Measurements from ENCODE around the gene DSP. TPM values are rescaled to one million over a fixed set of nuclear protein-coding genes. Genes with fewer than 3 reads are reported as not detected.

Gene DSP
- total and polyA plus RNA-seq, 4 donors: 25.0 to 74.7 (median 34.1) TPM

DNA sequence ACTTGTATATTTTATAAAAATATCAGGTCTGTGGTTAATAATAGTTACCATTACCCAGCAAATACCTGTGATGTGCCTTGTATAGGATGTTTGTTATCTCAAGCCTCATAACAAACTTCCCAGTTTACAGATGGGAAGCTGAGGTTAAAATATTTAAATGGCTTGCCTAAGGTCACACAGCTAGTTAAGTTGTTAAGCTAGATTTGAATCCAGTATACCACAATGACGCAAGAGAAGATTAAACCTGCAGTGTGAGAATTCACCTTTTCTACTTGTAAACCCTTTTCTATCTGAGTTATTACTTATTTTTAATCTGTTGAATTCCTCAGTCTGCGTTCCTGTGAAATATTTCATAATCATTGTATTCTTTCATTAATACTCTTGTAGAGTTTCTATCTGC lies 4.9 kb downstream of the DSP start:
- Histone ChIP-seq H3K4me3 (ENCODE audit: low read depth in 1 of 3, low read length in 3 of 3) (no peak overlapping the region), H3K4me1 (ENCODE audit: control insufficient read depth in 4 of 4, insufficient read depth in 4 of 4, low read length in 3 of 4) (peaks cover 10 to 64% (median 32%) of the 10 kb centered on the region in 4 donors), H3K9ac (ENCODE audit: low read depth in 1 of 2, low read length in 2 of 2) (no peak overlapping the region), H3K27ac (ENCODE audit: low read depth in 1 of 2, low read length in 2 of 2) (no peak overlapping the region), H3K27me3 (ENCODE audit: control insufficient read depth in 4 of 4, insufficient read depth in 4 of 4, low read length in 3 of 4) (no peaks in the 10 kb centered on the region), H3K9me3 (ENCODE audit: control insufficient read depth in 4 of 4, low read length in 3 of 4) (no peaks in the 10 kb centered on the region), H3K36me3 (ENCODE audit: control insufficient read depth in 4 of 4, insufficient read depth in 3 of 4, low read depth in 1 of 4, low read length in 3 of 4) (no peaks in the 10 kb centered on the region)
- 87% methylated on average over 2 of the region's 2 CpGs for WGBS
- TF ChIP-seq JUND (IDR thresholded peaks at IDR 0.05): no peak
- TF ChIP-seq RAD21 (IDR thresholded peaks at IDR 0.05): no peak
- TF ChIP-seq ATF3 (IDR thresholded peaks at IDR 0.05): no peak
- no peak for TF ChIP-seq YY1 (IDR thresholded peaks at IDR 0.05)
- DNase-seq (ENCODE audit: low spot score): no peak

GRCh38 chr6:7546896-7547295 lies 5.4 kb downstream of the DSP start:
- Histone ChIP-seq H3K36me3 (ENCODE audit: control insufficient read depth in 4 of 4, insufficient read depth in 3 of 4, low read depth in 1 of 4, low read length in 3 of 4) (no peaks in the 10 kb centered on the region), H3K9me3 (ENCODE audit: control insufficient read depth in 4 of 4, low read length in 3 of 4) (no peaks in the 10 kb centered on the region), H3K27ac (ENCODE audit: low read depth in 1 of 2, low read length in 2 of 2) (peak overlapping the region; percentile 5 to 46), H3K9ac (ENCODE audit: low read depth in 1 of 2, low read length in 2 of 2) (no peak overlapping the region), H3K4me1 (ENCODE audit: control insufficient read depth in 4 of 4, insufficient read depth in 4 of 4, low read length in 3 of 4) (peaks cover 12 to 64% (median 34%) of the 10 kb centered on the region in 4 donors), H3K27me3 (ENCODE audit: control insufficient read depth in 4 of 4, insufficient read depth in 4 of 4, low read length in 3 of 4) (no peaks in the 10 kb centered on the region), H3K4me3 (ENCODE audit: low read depth in 1 of 3, low read length in 3 of 3) (no peak overlapping the region)
- no peak for TF ChIP-seq ZBTB33 (IDR thresholded peaks at IDR 0.05)
- TF ChIP-seq MAX (IDR thresholded peaks at IDR 0.05): no peak
- no peak for TF ChIP-seq NR2F2 (IDR thresholded peaks at IDR 0.05)
- TF ChIP-seq RXRA (IDR thresholded peaks at IDR 0.05): no peak
- TF ChIP-seq HNF4G (IDR thresholded peaks at IDR 0.05): no peak
- no peak for TF ChIP-seq REST (IDR thresholded peaks at IDR 0.05)
- no peak for TF ChIP-seq YY1 (IDR thresholded peaks at IDR 0.05)
- no peak for TF ChIP-seq TAF1 (conservative IDR thresholded peaks at IDR 0.05)
- no peak for TF ChIP-seq JUND (IDR thresholded peaks at IDR 0.05)
- TF ChIP-seq CTCF (IDR thresholded peaks at IDR 0.05; ENCODE audit: low read depth, low read length, missing input control): no peak
- no peak for TF ChIP-seq RAD21 (IDR thresholded peaks at IDR 0.05)
- no peak for TF ChIP-seq GABPA (IDR thresholded peaks at IDR 0.05 in 1 of 2, conservative IDR thresholded peaks at IDR 0.05 in 1 of 2)
- no peak for TF ChIP-seq SP1 (IDR thresholded peaks at IDR 0.05)
- TF ChIP-seq FOXA2 (IDR thresholded peaks at IDR 0.05): no peak
- TF ChIP-seq FOXA1 (IDR thresholded peaks at IDR 0.05): no peak
- TF ChIP-seq EGR1 (IDR thresholded peaks at IDR 0.05; ENCODE audit: low read depth in 2 of 2): no peak
- TF ChIP-seq HNF4A (conservative IDR thresholded peaks at IDR 0.05): no peak
- no peak for TF ChIP-seq ATF3 (IDR thresholded peaks at IDR 0.05)
- WGBS: 68% methylated on average over 4 of the region's 4 CpGs
- no peak for DNase-seq (ENCODE audit: low spot score)

Data from liver (tissue), 9 donors.